ENCODE measurements around the gene TRIM38. TPM values are rescaled to one million over a fixed set of nuclear protein-coding genes. Genes with fewer than 3 reads are reported as not detected.
"Not testable (repeated sequence)": the region's sequence is repeated elsewhere in the genome, so short reads cannot be mapped to it uniquely, and the experiment has no call there.

Gene TRIM38
- total RNA-seq, 4 donors from 2014 or later = 2.2 to 6.7 (median 4.6) TPM

DNA sequence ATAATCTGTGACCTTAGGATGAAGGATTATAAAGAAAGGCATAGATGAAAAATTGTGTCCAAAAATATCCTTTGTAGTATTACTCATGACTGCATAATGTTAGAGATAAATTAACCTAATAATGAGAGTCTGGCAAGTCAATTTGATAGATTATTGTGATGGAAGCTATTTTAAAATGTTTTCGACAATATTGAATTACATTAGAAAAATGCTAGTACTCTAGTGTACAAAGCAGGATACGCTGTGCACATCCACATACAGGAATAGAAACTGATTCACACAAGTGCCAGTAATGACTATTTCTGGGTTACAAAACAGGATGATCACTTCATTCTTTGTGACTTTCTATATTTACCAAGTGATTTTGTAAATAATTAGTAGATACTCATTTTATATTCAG lies 35.4 kb upstream of the TRIM38 start:
- intact Hi-C loops (cut with DNase I; ENCODE audit: low total_unique reads) (no loop called here), in situ Hi-C loops (cut with MboI; ENCODE audit: low sequenced_read_pairs in 4 of 4) (no loop called here)
- TF ChIP-seq, protein P1, sequence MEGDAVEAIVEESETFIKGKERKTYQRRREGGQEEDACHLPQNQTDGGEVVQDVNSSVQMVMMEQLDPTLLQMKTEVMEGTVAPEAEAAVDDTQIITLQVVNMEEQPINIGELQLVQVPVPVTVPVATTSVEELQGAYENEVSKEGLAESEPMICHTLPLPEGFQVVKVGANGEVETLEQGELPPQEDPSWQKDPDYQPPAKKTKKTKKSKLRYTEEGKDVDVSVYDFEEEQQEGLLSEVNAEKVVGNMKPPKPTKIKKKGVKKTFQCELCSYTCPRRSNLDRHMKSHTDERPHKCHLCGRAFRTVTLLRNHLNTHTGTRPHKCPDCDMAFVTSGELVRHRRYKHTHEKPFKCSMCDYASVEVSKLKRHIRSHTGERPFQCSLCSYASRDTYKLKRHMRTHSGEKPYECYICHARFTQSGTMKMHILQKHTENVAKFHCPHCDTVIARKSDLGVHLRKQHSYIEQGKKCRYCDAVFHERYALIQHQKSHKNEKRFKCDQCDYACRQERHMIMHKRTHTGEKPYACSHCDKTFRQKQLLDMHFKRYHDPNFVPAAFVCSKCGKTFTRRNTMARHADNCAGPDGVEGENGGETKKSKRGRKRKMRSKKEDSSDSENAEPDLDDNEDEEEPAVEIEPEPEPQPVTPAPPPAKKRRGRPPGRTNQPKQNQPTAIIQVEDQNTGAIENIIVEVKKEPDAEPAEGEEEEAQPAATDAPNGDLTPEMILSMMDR (IDR thresholded peaks at IDR 0.05 in 4 of 5, conservative IDR thresholded peaks at IDR 0.05 in 1 of 5) = no peak
- no peak for TF ChIP-seq POLR2A (IDR thresholded peaks at IDR 0.05)
- no peak for DNase-seq
- Histone ChIP-seq H3K4me3 (no peak overlapping the region), H3K27me3 (no peaks in the 10 kb centered on the region), H3K36me3 (no peaks in the 10 kb centered on the region), H3K27ac (no peak overlapping the region), H3K9me3 (no peaks in the 10 kb centered on the region), H3K4me1 (no peaks in the 10 kb centered on the region)
- no peak for ATAC-seq

DNA sequence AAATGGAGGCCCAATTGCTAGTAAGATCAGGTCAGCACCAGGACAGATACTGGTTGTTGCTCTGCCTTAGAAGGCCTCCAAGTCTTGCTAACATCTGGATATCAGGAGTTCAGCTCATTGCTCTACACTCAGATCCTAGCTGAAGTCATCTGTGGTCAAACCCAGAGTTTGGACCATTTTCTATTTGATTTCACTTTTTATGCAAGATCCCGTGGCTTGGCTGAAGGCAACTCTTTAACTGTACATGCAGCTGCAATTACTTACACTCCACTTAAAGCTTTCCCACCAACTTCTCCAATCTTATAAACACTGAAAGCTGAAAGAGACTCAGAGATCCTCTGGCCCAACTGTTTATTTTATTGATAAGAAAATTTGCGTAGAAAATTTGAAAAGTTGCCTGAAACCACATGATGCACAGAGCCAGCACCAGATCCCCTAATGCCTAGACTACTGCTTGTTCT lies 34.8 kb upstream of the TRIM38 start:
- in situ Hi-C loops (cut with MboI; ENCODE audit: low sequenced_read_pairs in 4 of 4) = no loop called here
- H3K36me3 ChIP-seq = no peaks in the 10 kb centered on the region
- intact Hi-C loops (cut with DNase I; ENCODE audit: low total_unique reads) = no loop called here
- no peaks in the 10 kb centered on the region for H3K27me3 ChIP-seq
- TF ChIP-seq POLR2A (IDR thresholded peaks at IDR 0.05) = no peak
- TF ChIP-seq, protein P1 (IDR thresholded peaks at IDR 0.05 in 4 of 5, conservative IDR thresholded peaks at IDR 0.05 in 1 of 5) = no peak
- H3K4me3 ChIP-seq = no peak overlapping the region
- H3K9me3 ChIP-seq = no peaks in the 10 kb centered on the region
- ATAC-seq (no peak), DNase-seq (no peak)
- H3K4me1 ChIP-seq = no peaks in the 10 kb centered on the region
- H3K27ac ChIP-seq = no peak overlapping the region

DNA sequence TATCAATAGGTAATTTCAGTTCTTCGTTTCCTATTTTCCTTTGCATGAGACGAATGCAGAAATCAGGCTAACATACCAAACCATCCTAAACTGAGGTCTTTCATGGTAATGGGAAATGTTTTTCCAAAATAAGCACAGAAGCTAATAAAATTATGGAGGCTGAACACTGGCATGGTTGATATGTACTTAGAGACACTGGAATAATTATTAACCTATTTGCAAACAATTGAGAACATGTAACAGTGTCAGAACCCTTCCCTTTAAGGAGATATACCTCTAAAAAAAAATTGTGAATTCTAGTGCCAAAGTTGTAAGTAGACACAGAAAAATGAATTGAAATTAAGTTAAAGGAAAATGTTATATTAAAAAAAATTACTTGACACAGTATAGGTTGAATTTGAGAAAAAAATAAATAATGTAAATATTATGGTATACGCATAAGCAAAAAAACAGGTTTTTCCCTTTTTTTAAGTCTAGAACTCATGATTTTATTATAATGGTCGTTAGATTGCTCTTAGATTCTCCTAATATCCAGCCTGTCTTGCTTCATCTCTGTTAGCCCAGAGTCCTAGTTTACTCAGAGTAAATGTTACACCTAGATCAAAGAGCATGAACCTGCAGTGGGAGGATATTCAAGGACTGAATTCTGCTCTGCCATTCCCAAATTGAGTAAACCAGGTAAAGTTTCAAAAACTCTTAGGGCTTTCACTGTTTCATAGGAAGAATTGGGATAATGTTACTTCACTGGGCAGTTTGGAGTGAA lies 33.9 kb upstream of the TRIM38 start:
- intact Hi-C loops (cut with DNase I; ENCODE audit: low total_unique reads) = no loop called here
- H3K4me3 ChIP-seq = no peak overlapping the region
- DNase-seq = no peak
- H3K27me3 ChIP-seq = no peaks in the 10 kb centered on the region
- H3K36me3 ChIP-seq = no peaks in the 10 kb centered on the region
- no peaks in the 10 kb centered on the region for H3K9me3 ChIP-seq
- TF ChIP-seq POLR2A (IDR thresholded peaks at IDR 0.05) = no peak
- TF ChIP-seq, protein P1 (IDR thresholded peaks at IDR 0.05 in 4 of 5, conservative IDR thresholded peaks at IDR 0.05 in 1 of 5) = no peak
- no peak overlapping the region for H3K27ac ChIP-seq
- ATAC-seq = no peak
- in situ Hi-C loops (cut with MboI; ENCODE audit: low sequenced_read_pairs in 4 of 4) = no loop called here
- H3K4me1 ChIP-seq = no peaks in the 10 kb centered on the region

DNA sequence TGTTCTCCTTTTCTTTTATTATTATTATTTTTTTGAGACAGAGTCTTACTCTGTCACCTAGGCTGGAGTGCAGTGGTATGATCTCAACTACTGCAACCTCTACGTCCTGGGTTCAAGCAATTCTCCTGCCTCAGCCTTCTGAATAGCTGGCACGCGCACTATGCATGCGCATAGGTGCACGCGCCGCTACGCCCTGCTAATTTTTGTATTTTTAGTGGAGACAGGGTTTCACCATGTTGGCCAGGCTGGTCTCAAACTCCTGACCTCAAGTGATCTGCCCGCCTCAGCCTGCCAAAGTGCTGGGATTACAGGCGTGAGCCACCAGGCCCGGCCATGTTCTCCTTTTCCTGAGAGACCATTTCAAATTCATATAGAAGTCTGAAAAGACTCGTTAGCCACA lies 32.8 kb upstream of the TRIM38 start:
- H3K27ac ChIP-seq; H3K4me3 ChIP-seq; H3K27me3 ChIP-seq; intact Hi-C loops (cut with DNase I; ENCODE audit: low total_unique reads); ATAC-seq; H3K36me3 ChIP-seq; in situ Hi-C loops (cut with MboI; ENCODE audit: low sequenced_read_pairs in 4 of 4); H3K9me3 ChIP-seq; H3K4me1 ChIP-seq; DNase-seq: not testable (repeated sequence)

DNA sequence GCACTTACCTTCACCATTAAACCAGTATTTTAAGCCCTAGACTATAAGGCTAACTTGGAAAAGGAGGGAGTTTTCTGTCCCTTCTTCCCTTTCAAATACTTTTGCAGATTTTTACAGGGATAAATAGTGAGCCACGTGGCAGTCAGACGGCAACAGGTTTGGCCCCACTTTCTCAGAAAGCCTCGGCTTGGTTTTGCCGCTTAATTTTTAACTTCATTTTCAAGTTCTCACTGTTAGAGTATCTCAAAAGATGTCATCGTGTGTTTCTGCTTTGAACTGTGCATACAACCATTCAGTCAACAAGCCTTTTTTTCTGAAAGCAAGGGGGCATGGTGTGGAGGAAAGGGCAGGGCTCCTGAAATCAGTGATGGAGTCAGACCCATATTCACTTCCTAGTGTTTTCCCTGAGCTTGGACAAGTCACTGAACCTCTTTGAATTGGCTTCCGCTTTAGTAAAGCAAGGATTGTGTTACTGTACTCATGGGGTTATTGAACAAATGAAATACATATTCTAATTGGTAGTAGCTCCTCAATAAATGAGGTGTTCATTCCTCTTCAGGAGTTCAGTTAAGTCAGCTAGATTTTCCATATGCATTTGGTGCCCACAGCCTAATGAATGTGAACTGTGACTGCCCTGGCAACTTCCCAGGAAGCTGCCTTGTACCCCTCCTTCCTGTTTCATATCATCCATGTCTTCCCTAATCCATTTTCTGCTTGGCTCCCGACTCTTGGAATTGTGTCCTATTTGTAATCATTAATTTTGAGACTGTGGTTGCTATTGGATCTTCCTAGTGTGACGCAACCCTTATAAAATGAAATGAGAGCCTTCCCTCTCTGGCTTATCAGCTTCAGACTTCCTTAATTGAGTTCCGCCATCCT lies 31.8 kb upstream of the TRIM38 start, which contains the start of gene SLC17A2:
SLC17A2 (minus strand) TSS at position 160 of the 879 bp plus-strand sequence. CDS start 4,895 bp downstream, outside the sequence.
- intact Hi-C loops (cut with DNase I; ENCODE audit: low total_unique reads) = no loop called here
- ATAC-seq = no peak
- Histone ChIP-seq H3K4me1 (no peaks in the 10 kb centered on the region), H3K36me3 (no peaks in the 10 kb centered on the region), H3K27ac (no peak within 1 kb of the TSS), H3K4me3 (no peak within 1 kb of the TSS), H3K9me3 (no peaks in the 10 kb centered on the region), H3K27me3 (no peaks in the 10 kb centered on the region)
- DNase-seq = no peak
- in situ Hi-C loops (cut with MboI; ENCODE audit: low sequenced_read_pairs in 4 of 4) = no loop called here
- TF ChIP-seq, protein P1 (IDR thresholded peaks at IDR 0.05 in 4 of 5, conservative IDR thresholded peaks at IDR 0.05 in 1 of 5) = no peak
- TF ChIP-seq POLR2A (IDR thresholded peaks at IDR 0.05) = no peak
